ENCODE results near the gene LMBR1L. TPM values are rescaled to one million over a fixed set of nuclear protein-coding genes. Genes with fewer than 3 reads are reported as not detected.
A peak's percentile ranks its signal among the peaks of the same experiment; 100 is the strongest.

Gene LMBR1L
- total RNA-seq, 1 experiment from 2014 or later, result 47.2 TPM

DNA sequence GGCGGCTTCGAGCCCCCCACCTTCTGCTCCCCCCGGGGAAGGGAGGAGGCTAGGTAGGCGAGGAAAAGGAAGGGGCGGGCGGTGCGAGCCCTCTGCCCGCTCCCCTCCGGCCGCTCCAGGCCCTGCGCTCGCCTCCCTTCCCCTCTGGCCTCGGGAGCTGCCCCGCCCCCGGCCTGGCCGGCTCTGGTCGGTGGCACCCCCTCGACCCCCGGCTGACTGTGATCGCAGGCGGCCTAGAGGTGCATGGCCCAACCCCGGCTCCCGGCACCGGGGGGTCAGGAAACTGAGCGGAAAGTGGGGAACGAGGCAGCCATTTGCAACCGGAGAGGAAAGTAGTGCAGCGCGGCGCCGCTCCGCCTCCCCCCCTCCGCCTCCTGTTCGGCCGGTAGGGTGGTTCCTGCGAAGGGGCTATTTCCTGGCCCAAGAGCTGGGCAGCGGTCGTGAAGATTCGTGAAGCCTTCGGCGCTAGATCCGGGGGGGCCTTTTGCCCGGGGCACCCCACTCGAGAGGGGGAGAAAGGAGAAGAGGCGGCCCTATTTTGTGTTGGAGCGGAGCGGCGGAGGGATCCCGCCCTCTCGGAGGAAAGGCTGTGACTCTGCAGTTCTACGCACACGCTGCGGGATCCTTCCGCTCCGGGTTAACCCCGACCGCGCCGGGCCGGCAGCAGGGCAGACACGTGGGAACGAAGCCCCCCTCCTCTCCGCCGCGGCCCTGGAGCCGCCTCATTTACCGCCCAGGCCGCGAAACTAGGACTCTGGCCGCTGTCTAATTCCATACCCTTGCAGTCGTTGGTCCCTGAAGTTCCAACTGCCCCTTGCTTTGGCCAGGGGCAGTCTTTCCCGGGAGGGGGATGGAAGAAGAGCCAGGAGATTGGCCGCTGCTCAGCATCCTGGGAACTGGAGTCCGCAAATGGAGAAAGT is 50.1 kb downstream of the LMBR1L start, which contains the start of gene KMT2D:
TSS of gene KMT2D (minus strand) at position 558 of the 920 bp plus-strand sequence. CDS start 5,470 bp downstream, outside the sequence.
- intact Hi-C loops (cut with micrococcal nuclease; ENCODE audit: unreplicated experiment), result loop anchor here (5.0 kb wide), 1 partner anchor 177 kb away; no protein-coding TSS in a partner anchor
- H3K4me3 ChIP-seq (ENCODE audit: low read depth, low read length, poor library complexity, severe bottlenecking), result peak within 1 kb of the TSS; percentile 98
- BruUV-seq (replicated peaks), result TSS peak; percentile 42
- H3K4me1 ChIP-seq (ENCODE audit: insufficient read depth, low read length, poor library complexity, severe bottlenecking), result peaks cover 18% of the 10 kb centered on the region
- peak; percentile 98 for DNase-seq (ENCODE audit: low spot score)
- TF ChIP-seq EZH2 (IDR thresholded peaks at IDR 0.05; ENCODE audit: borderline replicate concordance, low read depth, low read length, poor library complexity, severe bottlenecking), result no peak
- TF ChIP-seq, protein P1, sequence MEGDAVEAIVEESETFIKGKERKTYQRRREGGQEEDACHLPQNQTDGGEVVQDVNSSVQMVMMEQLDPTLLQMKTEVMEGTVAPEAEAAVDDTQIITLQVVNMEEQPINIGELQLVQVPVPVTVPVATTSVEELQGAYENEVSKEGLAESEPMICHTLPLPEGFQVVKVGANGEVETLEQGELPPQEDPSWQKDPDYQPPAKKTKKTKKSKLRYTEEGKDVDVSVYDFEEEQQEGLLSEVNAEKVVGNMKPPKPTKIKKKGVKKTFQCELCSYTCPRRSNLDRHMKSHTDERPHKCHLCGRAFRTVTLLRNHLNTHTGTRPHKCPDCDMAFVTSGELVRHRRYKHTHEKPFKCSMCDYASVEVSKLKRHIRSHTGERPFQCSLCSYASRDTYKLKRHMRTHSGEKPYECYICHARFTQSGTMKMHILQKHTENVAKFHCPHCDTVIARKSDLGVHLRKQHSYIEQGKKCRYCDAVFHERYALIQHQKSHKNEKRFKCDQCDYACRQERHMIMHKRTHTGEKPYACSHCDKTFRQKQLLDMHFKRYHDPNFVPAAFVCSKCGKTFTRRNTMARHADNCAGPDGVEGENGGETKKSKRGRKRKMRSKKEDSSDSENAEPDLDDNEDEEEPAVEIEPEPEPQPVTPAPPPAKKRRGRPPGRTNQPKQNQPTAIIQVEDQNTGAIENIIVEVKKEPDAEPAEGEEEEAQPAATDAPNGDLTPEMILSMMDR (conservative IDR thresholded peaks at IDR 0.05; ENCODE audit: low read depth, low read length), result peak; percentile 29; the same call in 1 of the 2 replicates
- H3K27ac ChIP-seq (ENCODE audit: low read depth, low read length, poor library complexity, severe bottlenecking), result peak within 1 kb of the TSS; percentile 100
- ChIA-PET CTCF (no interaction called here), POLR2A (ENCODE audit: low non-redundant PET) (interaction anchor here (0.6 kb wide), 1 partner anchor 1318 kb away, joined by 3 read pairs; no protein-coding TSS in a partner anchor)
- no peaks in the 10 kb centered on the region for H3K9me3 ChIP-seq (ENCODE audit: low read depth, low read length, poor library complexity, severe bottlenecking)
- H3K36me3 ChIP-seq (ENCODE audit: insufficient read depth, low read length, poor library complexity, severe bottlenecking), result peaks cover 1% of the 10 kb centered on the region
- no peaks in the 10 kb centered on the region for H3K27me3 ChIP-seq (replicated peaks; ENCODE audit: insufficient read depth, low read depth, low read length, poor library complexity)

- TF ChIP-seq EZH2 (IDR thresholded peaks at IDR 0.05; ENCODE audit: borderline replicate concordance, low read depth, low read length, poor library complexity, severe bottlenecking), result no peak
- ChIA-PET POLR2A (ENCODE audit: low non-redundant PET) (no interaction called here), CTCF (no interaction called here)
- Histone ChIP-seq H3K9me3 (ENCODE audit: low read depth, low read length, poor library complexity, severe bottlenecking) (no peaks in the 10 kb centered on the region), H3K27ac (ENCODE audit: low read depth, low read length, poor library complexity, severe bottlenecking) (peak overlapping the region; percentile 100), H3K27me3 (replicated peaks; ENCODE audit: insufficient read depth, low read depth, low read length, poor library complexity) (no peaks in the 10 kb centered on the region), H3K4me3 (ENCODE audit: low read depth, low read length, poor library complexity, severe bottlenecking) (peak overlapping the region; percentile 98), H3K36me3 (ENCODE audit: insufficient read depth, low read length, poor library complexity, severe bottlenecking) (peaks cover 11% of the 10 kb centered on the region), H3K4me1 (ENCODE audit: insufficient read depth, low read length, poor library complexity, severe bottlenecking) (peaks cover 18% of the 10 kb centered on the region)
- intact Hi-C loops (cut with micrococcal nuclease; ENCODE audit: unreplicated experiment), result loop anchor here (5.0 kb wide), 1 partner anchor 178 kb away; no protein-coding TSS in a partner anchor
- BruUV-seq (replicated peaks), result no TSS peak
- peak; percentile 25 for DNase-seq (ENCODE audit: low spot score)
These were observed 51.1 kb downstream of the LMBR1L start for GRCh38 chr12:49059299-49060171.

- Histone ChIP-seq H3K4me1 (ENCODE audit: insufficient read depth, low read length, poor library complexity, severe bottlenecking) (peaks cover 18% of the 10 kb centered on the region), H3K9me3 (ENCODE audit: low read depth, low read length, poor library complexity, severe bottlenecking) (no peaks in the 10 kb centered on the region), H3K4me3 (ENCODE audit: low read depth, low read length, poor library complexity, severe bottlenecking) (peak overlapping the region; percentile 98), H3K36me3 (ENCODE audit: insufficient read depth, low read length, poor library complexity, severe bottlenecking) (peaks cover 17% of the 10 kb centered on the region), H3K27me3 (replicated peaks; ENCODE audit: insufficient read depth, low read depth, low read length, poor library complexity) (no peaks in the 10 kb centered on the region), H3K27ac (ENCODE audit: low read depth, low read length, poor library complexity, severe bottlenecking) (peak overlapping the region; percentile 100)
- intact Hi-C loops (cut with micrococcal nuclease; ENCODE audit: unreplicated experiment), result no loop called here
- BruUV-seq (replicated peaks), result no TSS peak
- ChIA-PET POLR2A (ENCODE audit: low non-redundant PET) (no interaction called here), CTCF (interaction anchor here (0.6 kb wide), 1 partner anchor 458 kb away, joined by 3 read pairs; no protein-coding TSS in a partner anchor)
- TF ChIP-seq, protein P1 (conservative IDR thresholded peaks at IDR 0.05; ENCODE audit: low read depth, low read length), result no peak
- TF ChIP-seq EZH2 (IDR thresholded peaks at IDR 0.05; ENCODE audit: borderline replicate concordance, low read depth, low read length, poor library complexity, severe bottlenecking), result no peak
- DNase-seq (ENCODE audit: low spot score), result no peak
These were observed 51.7 kb downstream of the LMBR1L start for GRCh38 chr12:49059045-49059298.

Measured in A673 (cell line).